GM12875 (cell line): ENCODE measurements around the gene TGFBR3.

Experiments
- H3K4me3 ChIP-seq: one replicate; pipeline ENCODE4 v1.5.1; 2011; ENCODE audit warnings: low read depth, low read length, control low read depth
- TF ChIP-seq, protein P1 (sequence below): IDR thresholded peaks from 2 replicates; pipeline ENCODE4 v1.5.1; 2011; ENCODE audit warnings: low read depth, mild to moderate bottlenecking, control low read depth, inconsistent platforms, low read length, moderate library complexity, borderline replicate concordance; ENCODE audit not compliant: insufficient read depth

Gene TGFBR3

DNA sequence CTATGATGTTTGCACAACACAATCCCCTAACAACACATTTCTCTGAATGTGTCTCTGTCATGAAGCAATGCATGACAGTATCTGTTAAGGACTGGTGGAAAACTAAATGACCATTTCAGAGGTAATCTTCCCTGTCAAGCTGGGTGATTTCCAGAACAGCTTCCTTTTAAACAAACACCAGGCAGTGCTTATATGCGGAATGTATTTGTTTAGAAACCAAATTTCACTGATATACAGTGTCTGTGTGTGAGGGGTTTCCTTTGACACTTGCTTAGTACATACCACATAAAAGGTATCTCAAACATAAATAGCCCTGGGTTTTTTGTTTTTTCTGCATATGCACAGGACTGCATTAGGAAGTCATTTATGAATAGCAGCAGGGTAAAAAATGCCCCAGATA, 95.6 kb downstream of the TGFBR3 start:
- no peak overlapping the region for H3K4me3 ChIP-seq
- TF ChIP-seq, protein P1, sequence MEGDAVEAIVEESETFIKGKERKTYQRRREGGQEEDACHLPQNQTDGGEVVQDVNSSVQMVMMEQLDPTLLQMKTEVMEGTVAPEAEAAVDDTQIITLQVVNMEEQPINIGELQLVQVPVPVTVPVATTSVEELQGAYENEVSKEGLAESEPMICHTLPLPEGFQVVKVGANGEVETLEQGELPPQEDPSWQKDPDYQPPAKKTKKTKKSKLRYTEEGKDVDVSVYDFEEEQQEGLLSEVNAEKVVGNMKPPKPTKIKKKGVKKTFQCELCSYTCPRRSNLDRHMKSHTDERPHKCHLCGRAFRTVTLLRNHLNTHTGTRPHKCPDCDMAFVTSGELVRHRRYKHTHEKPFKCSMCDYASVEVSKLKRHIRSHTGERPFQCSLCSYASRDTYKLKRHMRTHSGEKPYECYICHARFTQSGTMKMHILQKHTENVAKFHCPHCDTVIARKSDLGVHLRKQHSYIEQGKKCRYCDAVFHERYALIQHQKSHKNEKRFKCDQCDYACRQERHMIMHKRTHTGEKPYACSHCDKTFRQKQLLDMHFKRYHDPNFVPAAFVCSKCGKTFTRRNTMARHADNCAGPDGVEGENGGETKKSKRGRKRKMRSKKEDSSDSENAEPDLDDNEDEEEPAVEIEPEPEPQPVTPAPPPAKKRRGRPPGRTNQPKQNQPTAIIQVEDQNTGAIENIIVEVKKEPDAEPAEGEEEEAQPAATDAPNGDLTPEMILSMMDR: no peak

DNA sequence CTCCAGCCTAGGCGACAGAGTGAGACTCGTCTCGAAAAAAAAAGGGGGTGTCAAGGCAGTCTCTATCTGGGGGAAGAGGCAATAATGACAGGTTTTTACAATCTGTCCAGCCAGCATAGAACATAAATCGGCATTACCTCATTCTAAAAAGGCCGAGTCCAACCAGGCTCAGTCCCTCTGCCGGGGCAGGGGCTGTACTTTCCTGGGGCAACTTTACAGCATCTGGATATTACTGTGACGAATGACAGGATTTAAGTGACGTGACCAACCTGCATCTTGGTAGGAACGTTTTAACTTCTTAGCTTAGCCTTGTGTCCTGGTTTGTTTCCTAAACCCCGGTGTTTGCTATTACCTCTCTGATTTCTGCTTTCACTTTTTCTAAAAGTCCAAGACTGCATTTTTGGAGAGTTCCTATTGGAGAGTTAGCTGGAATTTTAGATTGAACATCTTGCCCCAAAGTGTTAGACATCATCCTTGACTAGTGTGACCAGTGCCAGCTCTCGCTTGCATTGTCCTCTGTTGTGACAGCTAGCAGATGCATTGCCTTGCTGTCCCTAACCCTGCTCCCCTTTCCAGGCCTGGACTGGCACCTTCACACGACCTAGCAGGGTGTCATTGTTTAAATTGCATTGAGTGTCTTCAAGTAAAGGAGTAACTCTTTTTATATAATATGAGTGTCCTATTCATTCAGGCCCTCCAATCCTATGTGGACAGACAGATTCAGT, 96.5 kb downstream of the TGFBR3 start:
- TF ChIP-seq, protein P1: no peak
- no peak overlapping the region for H3K4me3 ChIP-seq

DNA sequence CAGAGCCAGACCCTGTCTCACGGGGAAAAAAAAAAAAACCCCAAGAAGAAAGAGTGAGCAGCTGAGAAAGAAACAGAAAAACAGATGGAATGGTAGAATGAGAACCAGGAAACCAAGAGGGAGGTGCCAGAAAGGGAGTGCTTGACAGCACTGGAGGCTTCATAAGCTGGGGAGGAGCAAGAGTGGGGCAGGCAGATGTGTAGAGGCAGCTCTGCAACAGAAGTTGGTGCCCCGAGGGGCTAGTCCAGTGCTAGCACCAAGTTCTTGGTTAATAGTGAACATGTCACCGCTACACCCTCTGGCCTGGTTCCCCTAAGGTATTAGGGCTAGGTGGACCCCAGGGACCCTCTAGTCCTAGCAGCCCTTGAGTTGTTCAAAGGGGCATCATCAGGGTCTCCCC, 98.0 kb downstream of the TGFBR3 start:
- H3K4me3 ChIP-seq: no peak overlapping the region
- TF ChIP-seq, protein P1: no peak

DNA sequence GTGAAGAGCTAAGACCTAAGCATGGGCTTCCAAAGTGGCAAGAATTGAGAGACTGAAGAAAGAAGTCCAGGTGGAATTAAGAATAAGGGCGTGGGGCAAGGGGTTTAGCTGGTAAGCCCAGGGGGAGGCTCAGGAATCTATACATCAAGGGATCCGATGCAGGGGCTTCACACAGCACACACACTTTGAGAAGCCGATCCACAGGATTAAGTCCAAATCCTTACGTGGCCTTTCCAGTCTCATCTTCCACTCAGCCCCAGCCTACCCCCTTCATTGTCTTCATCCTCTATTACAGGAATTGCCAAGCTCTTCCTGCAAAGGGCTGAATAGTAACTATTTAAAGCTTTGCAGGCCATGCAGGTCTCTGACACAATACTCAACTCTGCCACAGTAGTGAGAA, 101.3 kb downstream of the TGFBR3 start:
- TF ChIP-seq, protein P1: no peak

DNA sequence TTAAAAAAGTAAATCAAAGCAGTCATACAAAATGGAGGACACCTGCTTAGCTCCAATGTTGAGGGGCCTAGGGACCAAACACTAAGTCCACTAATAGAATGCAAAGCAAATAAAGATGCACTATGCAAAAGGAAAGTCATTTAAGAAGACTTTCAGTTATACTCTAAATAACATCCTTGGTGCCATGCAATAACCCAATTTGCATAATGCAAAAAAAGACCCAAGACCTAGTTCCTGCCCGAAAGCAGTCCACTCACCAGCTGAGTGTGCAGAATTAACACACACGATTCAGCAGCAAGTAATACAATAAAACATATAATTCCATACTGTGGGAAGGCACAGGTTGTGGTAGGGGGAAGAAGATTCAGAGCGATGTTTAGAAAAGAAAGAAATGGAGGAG, 101.8 kb downstream of the TGFBR3 start:
- TF ChIP-seq, protein P1: no peak
- no peak overlapping the region for H3K4me3 ChIP-seq

More for the DNA sequence above, 101.3 kb downstream of the TGFBR3 start:
- H3K4me3 ChIP-seq: no peak overlapping the region

DNA sequence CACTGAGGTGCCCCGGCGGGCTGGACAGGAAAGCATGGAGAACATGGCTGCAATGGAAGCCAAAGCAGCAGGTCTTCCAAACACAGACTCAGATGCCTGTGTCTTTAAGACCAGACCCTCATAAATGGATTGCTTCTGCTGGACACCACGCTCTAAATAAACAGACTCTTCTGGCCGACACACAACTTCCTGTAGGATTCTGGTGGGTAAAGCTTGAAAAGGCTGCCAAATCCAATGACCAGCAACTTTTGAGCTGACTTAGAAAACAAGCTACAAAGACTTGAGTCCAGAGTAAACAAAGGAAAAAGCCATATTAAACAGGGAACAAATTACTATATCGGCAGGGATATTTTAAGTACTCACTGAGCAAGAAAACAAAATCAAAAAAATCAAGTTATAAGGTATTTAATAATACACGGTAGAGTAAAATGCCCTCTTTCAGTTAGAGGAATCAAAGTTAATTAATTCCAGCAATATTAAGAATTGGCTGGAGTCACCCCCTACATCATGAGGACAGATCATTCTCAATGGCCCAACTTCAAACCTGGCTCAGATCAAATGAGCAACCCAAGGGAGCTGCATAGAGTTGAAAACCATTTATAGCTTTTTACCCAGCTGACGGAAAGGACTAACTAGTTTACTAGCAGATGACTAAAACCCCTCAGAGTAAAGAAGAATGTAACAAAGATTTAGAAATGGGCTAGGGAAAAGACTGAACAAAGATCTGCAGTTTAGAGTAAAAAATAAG, 102.4 kb downstream of the TGFBR3 start:
- no peak overlapping the region for H3K4me3 ChIP-seq
- TF ChIP-seq, protein P1: no peak

DNA sequence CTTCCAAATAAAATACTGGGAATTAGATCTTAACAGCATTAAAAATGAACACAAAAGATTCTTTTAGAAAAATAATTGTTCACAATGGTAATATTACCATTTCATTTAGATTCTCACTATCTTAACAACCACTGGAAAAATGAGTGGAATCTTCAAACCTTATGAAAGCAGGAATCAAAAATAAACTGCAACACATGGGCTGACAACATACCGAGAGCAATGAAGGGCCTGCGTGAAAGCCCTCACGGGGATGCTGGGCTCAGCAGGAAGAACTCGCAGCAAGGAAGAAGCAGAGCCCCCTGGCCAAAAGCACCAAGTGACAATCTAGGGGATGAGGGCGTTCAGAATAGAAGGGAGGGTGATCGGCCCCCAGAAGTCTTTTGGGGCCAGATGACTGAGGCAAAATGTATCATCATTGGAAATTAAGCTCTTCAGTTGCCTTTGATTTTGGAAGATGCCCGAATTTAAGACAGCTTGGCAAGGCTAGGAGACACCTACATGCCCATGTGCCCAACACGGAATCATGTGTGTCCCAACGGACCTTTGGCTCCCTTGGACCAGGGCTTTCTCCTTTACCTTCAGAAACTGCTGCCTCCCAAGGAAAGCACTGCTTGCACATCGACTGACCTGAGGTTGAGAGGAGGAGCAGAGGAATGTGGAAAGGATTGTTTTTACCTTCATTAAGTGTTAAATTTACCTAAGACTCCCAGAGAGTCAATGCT, 103.9 kb downstream of the TGFBR3 start:
- TF ChIP-seq, protein P1: no peak
- H3K4me3 ChIP-seq: no peak overlapping the region
